ENCODE results near the gene TELO2. TPM values are rescaled to one million over a fixed set of nuclear protein-coding genes. Genes with fewer than 3 reads are reported as not detected.

Gene TELO2
- polyA plus RNA-seq, 2 of the 4 experiments (the other 2 are of a cell fraction) = 10.6 to 34.8 TPM

GRCh38 chr16:1551166-1551565, 58.0 kb downstream of the TELO2 start (continued):
- TF ChIP-seq CBX8 (IDR thresholded peaks at IDR 0.05) (no peak), MYC (IDR thresholded peaks at IDR 0.05; ENCODE audit: borderline replicate concordance, low read length) (no peak), CBX2 (IDR thresholded peaks at IDR 0.05; ENCODE audit: borderline replicate concordance, low read depth) (no peak), MAFK (IDR thresholded peaks at IDR 0.05; ENCODE audit: partially characterized antibody) (no peak), ZNF302 (CRISPR knock-in tag; IDR thresholded peaks at IDR 0.05) (no peak), NPAS2 (CRISPR knock-in tag; IDR thresholded peaks at IDR 0.05; ENCODE audit: borderline replicate concordance) (no peak), CEBPB (IDR thresholded peaks at IDR 0.05) (no peak), EHMT2 (IDR thresholded peaks at IDR 0.05; ENCODE audit: low read depth) (no peak), RCOR1 (IDR thresholded peaks at IDR 0.05; ENCODE audit: low read depth, low read length) (no peak)

DNA sequence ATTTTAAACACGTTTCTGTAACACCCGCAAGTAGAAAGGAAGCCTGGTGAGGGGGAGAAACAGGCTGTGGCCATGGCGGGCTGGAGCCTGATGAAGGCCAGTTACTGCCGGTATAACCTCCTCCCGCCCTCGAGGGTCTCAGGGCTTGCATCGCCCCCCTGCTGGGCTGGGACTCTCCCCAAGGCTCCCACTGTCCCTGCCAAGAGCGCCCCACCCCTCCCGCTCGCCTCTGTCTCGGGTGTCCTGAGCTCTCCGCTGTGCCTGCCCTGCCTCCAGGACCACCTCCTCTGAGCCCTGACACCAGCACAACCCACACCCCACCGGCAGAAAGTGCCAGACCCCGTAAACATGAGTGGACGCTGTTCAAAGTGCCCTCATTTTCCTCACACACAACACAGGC, 59.0 kb downstream of the TELO2 start:
- no peak overlapping the region for H3K4me2 ChIP-seq
- H3K4me1 ChIP-seq = no peaks in the 10 kb centered on the region
- no peaks in the 10 kb centered on the region for H3K9me3 ChIP-seq
- ChIA-PET POLR2A (no interaction called here), CTCF (no interaction called here)
- WGBS (ENCODE audit: missing lambda C conversion rate) = 94% methylated on average over 15 of the region's 15 CpGs
- no peak overlapping the region for H3K4me3 ChIP-seq
- ATAC-seq (no peak), FAIRE-seq (no peak), DNase-seq (ENCODE audit: low read depth in 1 of 2, low spot score in 1 of 2) (no peak)
- H3K27ac ChIP-seq = no peak overlapping the region
- no peak for TF ChIP-seq ZC3H11A (IDR thresholded peaks at IDR 0.05)
- no peak for TF ChIP-seq POLR2AphosphoS2 (conservative IDR thresholded peaks at IDR 0.05; ENCODE audit: low read length)
- TF ChIP-seq MYC (IDR thresholded peaks at IDR 0.05; ENCODE audit: borderline replicate concordance, low read length) = no peak
- no peak for TF ChIP-seq HOXA7 (CRISPR knock-in tag; IDR thresholded peaks at IDR 0.05)
- TF ChIP-seq TFCP2L1 (CRISPR knock-in tag; IDR thresholded peaks at IDR 0.05) = no peak

- Histone ChIP-seq H3K4me3 (no peak overlapping the region), H3K9me3 (no peaks in the 10 kb centered on the region), H3K27ac (no peak overlapping the region), H3K4me1 (no peaks in the 10 kb centered on the region), H3K4me2 (no peak overlapping the region)
- ATAC-seq = no peak
- no peak for DNase-seq (ENCODE audit: low read depth in 1 of 2, low spot score in 1 of 2)
- WGBS (ENCODE audit: missing lambda C conversion rate) = 91% methylated on average over 19 of the region's 19 CpGs
- TF ChIP-seq ELK1 (IDR thresholded peaks at IDR 0.05; ENCODE audit: low read depth, low read length) (no peak), MAFK (IDR thresholded peaks at IDR 0.05; ENCODE audit: partially characterized antibody) (no peak), CTCF (IDR thresholded peaks at IDR 0.05) (no peak), RCOR1 (IDR thresholded peaks at IDR 0.05; ENCODE audit: low read depth, low read length) (no peak), TP53 (CRISPR knock-in tag; IDR thresholded peaks at IDR 0.05) (no peak), KDM5A (IDR thresholded peaks at IDR 0.05) (no peak), HOXA7 (CRISPR knock-in tag; IDR thresholded peaks at IDR 0.05) (no peak), GATA3 (IDR thresholded peaks at IDR 0.05; ENCODE audit: borderline replicate concordance) (no peak), MAX (IDR thresholded peaks at IDR 0.05) (no peak), RNF2 (IDR thresholded peaks at IDR 0.05; ENCODE audit: borderline replicate concordance, low read depth) (no peak), REST (IDR thresholded peaks at IDR 0.05) (no peak), ZNF302 (CRISPR knock-in tag; IDR thresholded peaks at IDR 0.05) (no peak), HDAC2 (IDR thresholded peaks at IDR 0.05) (no peak), ESRRA (IDR thresholded peaks at IDR 0.05; ENCODE audit: borderline replicate concordance, low read length) (no peak)
- TF ChIP-seq, protein P1, sequence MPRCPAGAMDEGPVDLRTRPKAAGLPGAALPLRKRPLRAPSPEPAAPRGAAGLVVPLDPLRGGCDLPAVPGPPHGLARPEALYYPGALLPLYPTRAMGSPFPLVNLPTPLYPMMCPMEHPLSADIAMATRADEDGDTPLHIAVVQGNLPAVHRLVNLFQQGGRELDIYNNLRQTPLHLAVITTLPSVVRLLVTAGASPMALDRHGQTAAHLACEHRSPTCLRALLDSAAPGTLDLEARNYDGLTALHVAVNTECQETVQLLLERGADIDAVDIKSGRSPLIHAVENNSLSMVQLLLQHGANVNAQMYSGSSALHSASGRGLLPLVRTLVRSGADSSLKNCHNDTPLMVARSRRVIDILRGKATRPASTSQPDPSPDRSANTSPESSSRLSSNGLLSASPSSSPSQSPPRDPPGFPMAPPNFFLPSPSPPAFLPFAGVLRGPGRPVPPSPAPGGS (IDR thresholded peaks at IDR 0.05) = no peak
- POLR2A ChIA-PET = no interaction called here
- FAIRE-seq = no peak
- CTCF ChIA-PET = no interaction called here
These were observed 61.0 kb downstream of the TELO2 start for GRCh38 chr16:1553946-1554825.

All from A549 (cell line).